Cardiac muscle cell (in vitro differentiated cells and primary cell): ENCODE measurements around the gene IRAK1BP1. TPM values are rescaled to one million over a fixed set of nuclear protein-coding genes. Genes with fewer than 3 reads are reported as not detected.
A peak's percentile ranks its signal among the peaks of the same experiment; 100 is the strongest.

Experiments
- DNase-seq, 2 donors: peaks; one replicate each; pipeline versions ENCODE4 v3.0.0 to v3.0.0-alpha.2; 2010 to 2017; ENCODE audit warnings: low read depth in 1 of 2, low spot score in 1 of 2
- H3K27ac ChIP-seq: fragments of 200-600 bp; sonication (generic); 2 replicates; pipeline ENCODE4 v1.5.1; 2016
- H3K27me3 ChIP-seq: fragments of 200-600 bp; sonication (generic); 2 replicates; pipeline ENCODE4 v1.6.0; 2016; ENCODE audit warnings: control low read depth
- H3K36me3 ChIP-seq: fragments of 200-600 bp; sonication (generic); 2 replicates; pipeline ENCODE4 v1.5.1; 2016; ENCODE audit warnings: control low read depth
- H3K4me1 ChIP-seq: fragments of 200-600 bp; sonication (generic); 2 replicates; pipeline ENCODE4 v1.8.1; 2017; ENCODE audit warnings: low read depth, mild to moderate bottlenecking, mixed run types
- H3K4me3 ChIP-seq: fragments of 200-600 bp; sonication (generic); 2 replicates; pipeline ENCODE4 v1.5.1; 2016; ENCODE audit warnings: mild to moderate bottlenecking
- H3K9me3 ChIP-seq: fragments of 200-600 bp; sonication (generic); 2 replicates; pipeline ENCODE4 v1.5.1; 2017; ENCODE audit warnings: low read depth, mild to moderate bottlenecking, control low read depth
- polyA plus RNA-seq: library from polyadenylated mRNA; unstranded; fragments of >200 nt; fragmentation: Nextera tagmentation; extraction: Ambion mirVana; gene quantifications from 2 replicates; pipeline ENCODE4 v1.2.1, GENCODE V29; 2016
- total RNA-seq: library from RNA; depleted of rRNA; stranded (reverse); fragments of >200 nt; gene quantifications from 2 replicates; pipeline ENCODE4 v1.2.3, GENCODE V29; 2016
- TF ChIP-seq, protein P1 (sequence below): IDR thresholded peaks from 2 replicates; pipeline ENCODE4 v1.5.1; 2012; ENCODE audit warnings: low read depth, mild to moderate bottlenecking, low read length

Gene IRAK1BP1
- total and polyA plus RNA-seq, 2 experiments from 2014 or later, result 4.7 to 7.5 TPM

DNA sequence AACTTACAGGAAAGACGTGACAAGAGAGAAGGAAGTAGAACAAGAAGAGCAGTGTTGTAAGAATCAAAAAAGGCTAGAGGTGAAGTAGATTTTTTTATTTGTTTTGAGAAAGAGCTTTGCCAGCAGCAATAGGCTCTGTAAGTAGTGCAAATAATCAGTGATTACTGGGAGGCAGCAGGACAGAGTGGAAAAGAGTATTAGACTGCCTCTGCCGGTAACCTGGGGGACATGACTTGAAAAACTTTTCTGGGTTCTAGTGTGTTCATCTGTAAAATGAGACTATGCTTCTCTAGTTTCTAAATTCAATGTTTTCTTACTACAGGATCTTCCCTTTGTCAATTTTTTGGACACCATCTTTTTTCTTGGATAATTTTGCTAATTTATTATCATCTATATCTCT, 5.8 kb upstream of the IRAK1BP1 start:
- TF ChIP-seq, protein P1, sequence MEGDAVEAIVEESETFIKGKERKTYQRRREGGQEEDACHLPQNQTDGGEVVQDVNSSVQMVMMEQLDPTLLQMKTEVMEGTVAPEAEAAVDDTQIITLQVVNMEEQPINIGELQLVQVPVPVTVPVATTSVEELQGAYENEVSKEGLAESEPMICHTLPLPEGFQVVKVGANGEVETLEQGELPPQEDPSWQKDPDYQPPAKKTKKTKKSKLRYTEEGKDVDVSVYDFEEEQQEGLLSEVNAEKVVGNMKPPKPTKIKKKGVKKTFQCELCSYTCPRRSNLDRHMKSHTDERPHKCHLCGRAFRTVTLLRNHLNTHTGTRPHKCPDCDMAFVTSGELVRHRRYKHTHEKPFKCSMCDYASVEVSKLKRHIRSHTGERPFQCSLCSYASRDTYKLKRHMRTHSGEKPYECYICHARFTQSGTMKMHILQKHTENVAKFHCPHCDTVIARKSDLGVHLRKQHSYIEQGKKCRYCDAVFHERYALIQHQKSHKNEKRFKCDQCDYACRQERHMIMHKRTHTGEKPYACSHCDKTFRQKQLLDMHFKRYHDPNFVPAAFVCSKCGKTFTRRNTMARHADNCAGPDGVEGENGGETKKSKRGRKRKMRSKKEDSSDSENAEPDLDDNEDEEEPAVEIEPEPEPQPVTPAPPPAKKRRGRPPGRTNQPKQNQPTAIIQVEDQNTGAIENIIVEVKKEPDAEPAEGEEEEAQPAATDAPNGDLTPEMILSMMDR, result no peak
- no peaks in the 10 kb centered on the region for H3K36me3 ChIP-seq
- H3K4me3 ChIP-seq, result no peak overlapping the region
- no peak overlapping the region for H3K27ac ChIP-seq
- H3K27me3 ChIP-seq, result no peaks in the 10 kb centered on the region
- H3K9me3 ChIP-seq, result no peaks in the 10 kb centered on the region
- no peak for DNase-seq
- H3K4me1 ChIP-seq, result peaks cover under 1% of the 10 kb centered on the region

DNA sequence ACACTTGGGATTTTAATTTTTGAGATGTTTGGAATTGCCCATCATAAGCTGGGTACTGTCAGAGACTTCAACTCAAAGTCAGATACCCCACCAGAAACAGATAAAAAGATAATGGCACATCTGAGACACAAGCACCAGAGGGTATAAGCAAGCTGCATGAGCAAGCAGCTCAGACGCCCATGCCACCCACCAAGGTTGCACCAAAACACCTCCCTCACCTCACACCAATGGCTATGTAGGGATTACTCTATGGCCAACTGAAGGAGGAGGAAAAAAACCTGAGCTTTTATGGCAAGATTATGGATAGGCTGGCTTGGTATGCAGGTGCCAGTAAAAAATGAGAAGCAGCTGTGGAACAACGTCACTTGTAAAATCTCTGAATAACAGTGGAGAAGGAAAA, 3.8 kb upstream of the IRAK1BP1 start:
- no peaks in the 10 kb centered on the region for H3K27me3 ChIP-seq
- H3K36me3 ChIP-seq, result no peaks in the 10 kb centered on the region
- TF ChIP-seq, protein P1, result no peak
- H3K4me3 ChIP-seq, result no peak overlapping the region
- H3K9me3 ChIP-seq, result no peaks in the 10 kb centered on the region
- H3K4me1 ChIP-seq, result peaks cover 10% of the 10 kb centered on the region
- no peak overlapping the region for H3K27ac ChIP-seq
- DNase-seq, result no peak

DNA sequence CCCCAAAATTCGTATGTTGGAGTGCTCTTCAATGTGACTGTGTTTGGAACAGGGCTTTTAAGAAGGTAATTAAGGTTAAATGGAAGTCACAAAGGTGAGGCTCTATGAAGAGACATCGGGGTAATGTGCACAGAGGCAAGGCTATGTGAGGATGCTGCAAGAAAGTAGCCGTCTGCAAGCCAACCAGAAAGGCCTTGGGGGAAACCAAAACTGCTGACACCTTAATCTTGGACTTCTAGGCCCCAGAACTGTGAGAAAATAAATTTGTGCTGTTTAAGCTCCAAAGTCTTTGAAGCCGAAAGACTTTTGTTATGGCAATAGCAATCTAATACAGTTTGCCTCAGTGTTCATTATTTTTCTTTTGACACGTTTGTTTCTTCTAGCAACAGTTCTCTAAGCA, 2.4 kb upstream of the IRAK1BP1 start:
- TF ChIP-seq, protein P1, result no peak
- H3K27me3 ChIP-seq, result no peaks in the 10 kb centered on the region

DNA sequence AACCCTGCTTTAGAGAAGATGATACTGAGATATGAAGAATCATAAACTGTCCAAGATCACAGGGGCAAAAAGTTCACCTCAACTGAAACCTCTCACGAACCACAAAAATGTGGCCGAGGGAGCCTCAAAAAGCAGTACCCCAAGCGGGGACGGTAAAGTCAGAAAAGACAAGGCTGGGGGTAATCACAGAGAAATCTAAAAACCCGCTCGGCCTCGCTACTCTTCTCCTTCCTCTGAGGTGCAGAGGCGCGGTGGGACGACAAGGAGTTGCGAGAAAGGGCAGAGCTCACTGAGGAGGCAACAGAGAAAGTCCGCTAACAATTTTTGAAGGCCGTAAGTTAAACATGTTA, 356 bp upstream of the IRAK1BP1 start:
- no peak for DNase-seq
- Histone ChIP-seq H3K9me3 (no peaks in the 10 kb centered on the region), H3K27me3 (no peaks in the 10 kb centered on the region), H3K4me3 (peak overlapping the region; percentile 97), H3K36me3 (no peaks in the 10 kb centered on the region), H3K4me1 (peaks cover 11% of the 10 kb centered on the region), H3K27ac (peak overlapping the region; percentile 34)
- TF ChIP-seq, protein P1, result no peak

More for the DNA sequence above, 2.4 kb upstream of the IRAK1BP1 start:
- no peaks in the 10 kb centered on the region for H3K9me3 ChIP-seq
- H3K4me1 ChIP-seq, result peaks cover 11% of the 10 kb centered on the region
- H3K4me3 ChIP-seq, result no peak overlapping the region
- H3K27ac ChIP-seq, result no peak overlapping the region
- H3K36me3 ChIP-seq, result no peaks in the 10 kb centered on the region
- no peak for DNase-seq

DNA sequence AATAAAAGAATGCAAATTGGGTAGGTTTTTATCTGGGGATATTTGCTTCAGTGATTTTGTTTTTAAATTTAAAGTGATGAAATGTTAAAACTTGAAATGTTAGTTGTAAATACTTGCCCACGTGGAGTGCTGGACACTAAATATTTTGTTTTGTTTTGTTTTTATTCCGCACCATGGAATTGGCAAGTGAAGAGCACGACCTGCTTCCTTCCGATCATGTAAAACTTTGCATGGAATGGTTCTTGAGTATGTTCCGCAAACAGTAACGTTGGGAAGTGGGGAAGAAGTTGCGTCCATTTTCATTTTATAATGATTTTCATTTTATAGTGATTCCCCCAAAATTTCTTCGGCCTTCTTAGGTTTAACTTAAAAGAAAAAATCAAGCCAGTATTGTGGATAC, 765 bp downstream of the IRAK1BP1 start:
- TF ChIP-seq, protein P1, result no peak
- Histone ChIP-seq H3K4me3 (peak overlapping the region; percentile 97), H3K4me1 (peaks cover 11% of the 10 kb centered on the region), H3K27ac (no peak overlapping the region), H3K9me3 (no peaks in the 10 kb centered on the region), H3K27me3 (no peaks in the 10 kb centered on the region), H3K36me3 (no peaks in the 10 kb centered on the region)
- DNase-seq, result no peak

DNA sequence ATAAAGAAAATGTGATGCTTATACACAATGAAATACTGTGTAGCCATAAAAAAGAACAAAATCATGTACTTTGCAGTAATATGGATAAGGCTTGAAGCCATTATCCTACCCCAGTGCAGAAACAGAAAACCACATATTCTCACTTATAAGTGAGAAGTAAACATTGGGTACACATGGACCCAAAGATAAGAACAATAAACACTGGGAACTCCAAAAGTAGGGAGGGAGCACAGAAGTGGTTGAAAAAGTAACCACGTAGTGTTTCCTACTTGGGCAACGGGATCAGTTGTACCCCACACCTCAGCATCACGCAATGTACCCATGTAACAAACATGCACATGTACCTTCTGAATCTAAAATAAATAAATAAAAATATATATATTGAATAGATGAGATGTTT, 8.2 kb downstream of the IRAK1BP1 start:
- no peaks in the 10 kb centered on the region for H3K36me3 ChIP-seq
- no peaks in the 10 kb centered on the region for H3K27me3 ChIP-seq
- no peaks in the 10 kb centered on the region for H3K4me1 ChIP-seq
- no peak overlapping the region for H3K4me3 ChIP-seq
- no peak overlapping the region for H3K27ac ChIP-seq
- no peak for DNase-seq
- H3K9me3 ChIP-seq, result no peaks in the 10 kb centered on the region
- TF ChIP-seq, protein P1, result no peak
